ENCODE data around the gene NRXN2.

DNA sequence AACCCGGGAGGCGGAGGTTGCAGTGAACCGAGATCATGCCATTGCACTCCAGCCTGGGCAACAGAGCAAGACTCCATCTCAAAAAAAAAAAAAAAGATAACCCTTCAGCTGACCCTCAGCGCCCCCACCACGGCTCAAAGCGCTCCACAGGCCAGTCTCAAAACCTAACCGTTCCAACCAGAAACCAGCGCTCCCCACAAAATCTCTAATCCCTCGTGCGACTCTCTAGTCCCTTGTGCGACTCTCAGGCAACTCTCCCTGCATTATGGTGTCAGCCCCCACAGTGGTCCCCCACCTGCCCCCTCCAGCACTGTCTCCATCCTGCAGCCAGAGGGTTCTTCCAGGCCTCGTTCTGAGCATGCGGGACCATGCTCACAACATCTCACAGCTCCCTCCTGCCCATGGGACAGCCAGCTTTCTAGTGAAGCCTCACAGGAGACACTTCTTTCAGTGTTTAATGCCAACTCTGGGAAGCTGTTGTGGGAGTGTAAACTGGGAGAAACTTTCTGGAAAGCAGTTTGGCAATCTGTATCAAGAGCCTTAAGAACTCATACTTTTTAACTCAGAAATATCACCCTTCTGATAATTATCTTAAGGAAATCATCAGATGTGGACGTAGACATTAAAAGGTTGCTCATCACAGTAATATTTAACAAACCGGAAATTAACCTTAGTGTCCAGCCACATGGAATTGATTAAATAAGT is 25.1 kb upstream of the NRXN2 start:
- TF ChIP-seq, protein P1, sequence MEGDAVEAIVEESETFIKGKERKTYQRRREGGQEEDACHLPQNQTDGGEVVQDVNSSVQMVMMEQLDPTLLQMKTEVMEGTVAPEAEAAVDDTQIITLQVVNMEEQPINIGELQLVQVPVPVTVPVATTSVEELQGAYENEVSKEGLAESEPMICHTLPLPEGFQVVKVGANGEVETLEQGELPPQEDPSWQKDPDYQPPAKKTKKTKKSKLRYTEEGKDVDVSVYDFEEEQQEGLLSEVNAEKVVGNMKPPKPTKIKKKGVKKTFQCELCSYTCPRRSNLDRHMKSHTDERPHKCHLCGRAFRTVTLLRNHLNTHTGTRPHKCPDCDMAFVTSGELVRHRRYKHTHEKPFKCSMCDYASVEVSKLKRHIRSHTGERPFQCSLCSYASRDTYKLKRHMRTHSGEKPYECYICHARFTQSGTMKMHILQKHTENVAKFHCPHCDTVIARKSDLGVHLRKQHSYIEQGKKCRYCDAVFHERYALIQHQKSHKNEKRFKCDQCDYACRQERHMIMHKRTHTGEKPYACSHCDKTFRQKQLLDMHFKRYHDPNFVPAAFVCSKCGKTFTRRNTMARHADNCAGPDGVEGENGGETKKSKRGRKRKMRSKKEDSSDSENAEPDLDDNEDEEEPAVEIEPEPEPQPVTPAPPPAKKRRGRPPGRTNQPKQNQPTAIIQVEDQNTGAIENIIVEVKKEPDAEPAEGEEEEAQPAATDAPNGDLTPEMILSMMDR (IDR thresholded peaks at IDR 0.05), result no peak
- TF ChIP-seq, protein P2, sequence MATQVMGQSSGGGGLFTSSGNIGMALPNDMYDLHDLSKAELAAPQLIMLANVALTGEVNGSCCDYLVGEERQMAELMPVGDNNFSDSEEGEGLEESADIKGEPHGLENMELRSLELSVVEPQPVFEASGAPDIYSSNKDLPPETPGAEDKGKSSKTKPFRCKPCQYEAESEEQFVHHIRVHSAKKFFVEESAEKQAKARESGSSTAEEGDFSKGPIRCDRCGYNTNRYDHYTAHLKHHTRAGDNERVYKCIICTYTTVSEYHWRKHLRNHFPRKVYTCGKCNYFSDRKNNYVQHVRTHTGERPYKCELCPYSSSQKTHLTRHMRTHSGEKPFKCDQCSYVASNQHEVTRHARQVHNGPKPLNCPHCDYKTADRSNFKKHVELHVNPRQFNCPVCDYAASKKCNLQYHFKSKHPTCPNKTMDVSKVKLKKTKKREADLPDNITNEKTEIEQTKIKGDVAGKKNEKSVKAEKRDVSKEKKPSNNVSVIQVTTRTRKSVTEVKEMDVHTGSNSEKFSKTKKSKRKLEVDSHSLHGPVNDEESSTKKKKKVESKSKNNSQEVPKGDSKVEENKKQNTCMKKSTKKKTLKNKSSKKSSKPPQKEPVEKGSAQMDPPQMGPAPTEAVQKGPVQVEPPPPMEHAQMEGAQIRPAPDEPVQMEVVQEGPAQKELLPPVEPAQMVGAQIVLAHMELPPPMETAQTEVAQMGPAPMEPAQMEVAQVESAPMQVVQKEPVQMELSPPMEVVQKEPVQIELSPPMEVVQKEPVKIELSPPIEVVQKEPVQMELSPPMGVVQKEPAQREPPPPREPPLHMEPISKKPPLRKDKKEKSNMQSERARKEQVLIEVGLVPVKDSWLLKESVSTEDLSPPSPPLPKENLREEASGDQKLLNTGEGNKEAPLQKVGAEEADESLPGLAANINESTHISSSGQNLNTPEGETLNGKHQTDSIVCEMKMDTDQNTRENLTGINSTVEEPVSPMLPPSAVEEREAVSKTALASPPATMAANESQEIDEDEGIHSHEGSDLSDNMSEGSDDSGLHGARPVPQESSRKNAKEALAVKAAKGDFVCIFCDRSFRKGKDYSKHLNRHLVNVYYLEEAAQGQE (IDR thresholded peaks at IDR 0.05; ENCODE audit: insufficient read depth in 1 of 2, low read depth in 2 of 2, low read length in 1 of 2), result no peak
- TF ChIP-seq POLR2AphosphoS5 (IDR thresholded peaks at IDR 0.05; ENCODE audit: low read depth, low read length), result no peak
- no peak for TF ChIP-seq SIN3A (IDR thresholded peaks at IDR 0.05; ENCODE audit: borderline replicate concordance, insufficient read depth, low read depth, low read length)
